Gastroesophageal sphincter (tissue), 4 donors: ENCODE data around the gene NOS3. TPM values are rescaled to one million over a fixed set of nuclear protein-coding genes. Genes with fewer than 3 reads are reported as not detected.

ENCODE experiments used
- ATAC-seq: fragments of 150-250 bp; one replicate; pipeline ENCODE4 v1.9.1; 2016; ENCODE audit warnings: mild to moderate bottlenecking, moderate library complexity
- H3K27ac ChIP-seq, 4 donors: fragments of 200-600 bp; sonication (generic) in 3 of 4; 1 replicate in 3 of 4; 2 replicates in 1 of 4; pipeline ENCODE4 v1.5.1; 2016 to 2019
- H3K27me3 ChIP-seq: fragments of 200-600 bp; sonication (generic); one replicate; pipeline ENCODE4 v1.5.1; 2019
- H3K36me3 ChIP-seq, 2 donors: fragments of 200-600 bp; sonication (generic); one replicate each; pipeline ENCODE4 v1.5.1; 2019; ENCODE audit warnings: control low read depth in 1 of 2
- H3K4me1 ChIP-seq, 3 donors: fragments of 200-600 bp; sonication (generic); 1 replicate in 2 of 3; 2 replicates in 1 of 3; pipeline ENCODE4 v1.5.1; 2016 to 2019; ENCODE audit warnings: control low read depth in 2 of 3
- H3K4me3 ChIP-seq, 2 donors: fragments of 200-600 bp; sonication (generic); one replicate each; pipeline ENCODE4 v1.5.1; 2019; ENCODE audit warnings: mild to moderate bottlenecking in 1 of 2, moderate library complexity in 1 of 2
- H3K9me3 ChIP-seq, 3 donors: fragments of 200-600 bp; sonication (generic); one replicate each; pipeline ENCODE4 v1.5.1; 2017 to 2019; ENCODE audit warnings: control low read depth in 2 of 3
- CTCF ChIP-seq, 4 experiments: fragments of 200-600 bp in 2 of 4; fragments of 450-650 bp in 2 of 4; sonication (generic) in 1 of 4; IDR thresholded peaks; one replicate each; pipeline ENCODE4 v1.5.1; 2017 to 2019; ENCODE audit warnings: antibody characterized with exemption in 4 of 4, mild to moderate bottlenecking in 2 of 4, moderate library complexity in 2 of 4
- EP300 ChIP-seq: sonication (generic); formaldehyde crosslinking; IDR thresholded peaks from one replicate; pipeline ENCODE4 v1.6.1; 2017; ENCODE audit warnings: antibody characterized with exemption, mild to moderate bottlenecking
- POLR2A ChIP-seq, 2 donors: fragments of 450-650 bp; IDR thresholded peaks; one replicate each; pipeline ENCODE4 v1.6.1; 2017; ENCODE audit warnings: antibody characterized with exemption in 2 of 2, mild to moderate bottlenecking in 2 of 2, moderate library complexity in 1 of 2
- POLR2AphosphoS5 ChIP-seq: sonication (generic); formaldehyde crosslinking; IDR thresholded peaks from one replicate; pipeline ENCODE4 v1.6.1; 2017; ENCODE audit warnings: antibody characterized with exemption
- WGBS, 2 donors: methylation state at CpG; one replicate each; pipeline ENCODE4 v1.1.5; 2018; ENCODE audit warnings: low coverage in 1 of 2; 5-methylcytosine and 5-hydroxymethylcytosine counted together
- total RNA-seq, 4 donors: library from RNA; depleted of rRNA; stranded (reverse); fragments of >200 nt; gene quantifications; one replicate each; pipeline ENCODE4 v1.1.0, GENCODE V29; 2016

NOS3 gene
- total RNA-seq, 4 donors from 2014 or later, result 6.8 to 29.4 (median 13.5) TPM

GRCh38 chr7:150988230-150989226 is 2.3 kb upstream of the NOS3 start:
- 0 to 31% methylated on average over 1 to 10 of the region's 31 CpGs for WGBS, 2 donors
- H3K27ac ChIP-seq, result peak overlapping the region in 3 of 4 donors; percentile 53 to 62 (median 61)
- H3K4me3 ChIP-seq, result no peak overlapping the region
- no peak for TF ChIP-seq EP300
- no peak for TF ChIP-seq POLR2AphosphoS5
- TF ChIP-seq CTCF (IDR thresholded peaks at IDR 0.05), result peak in 3 of 4 experiments; percentile 76 to 97 (median 81)
- ATAC-seq, result peak; percentile 72
- peaks cover 7% of the 10 kb centered on the region for H3K27me3 ChIP-seq
- no peaks in the 10 kb centered on the region for H3K36me3 ChIP-seq
- H3K4me1 ChIP-seq, result peaks cover 0 to 28% (median 7%) of the 10 kb centered on the region in 3 donors
- H3K9me3 ChIP-seq, result peaks cover 0 to 15% (median 0%) of the 10 kb centered on the region in 3 donors

- Histone ChIP-seq H3K4me1 (peaks cover 0 to 28% (median 7%) of the 10 kb centered on the region in 3 donors), H3K9me3 (peaks cover 0 to 15% (median 0%) of the 10 kb centered on the region in 3 donors), H3K27ac (peak overlapping the region in 3 of 4 donors; percentile 53 to 62 (median 61)), H3K4me3 (no peak overlapping the region), H3K27me3 (peaks cover 7% of the 10 kb centered on the region), H3K36me3 (no peaks in the 10 kb centered on the region)
- TF ChIP-seq CTCF (IDR thresholded peaks at IDR 0.05) (no peak), EP300 (no peak), POLR2A (IDR thresholded peaks at IDR 0.05) (no peak), POLR2AphosphoS5 (no peak)
- WGBS, 2 donors, result 20 to 42% methylated on average over 1 to 4 of the region's 7 CpGs
- ATAC-seq, result no peak
These were observed 1.4 kb upstream of the NOS3 start for GRCh38 chr7:150989456-150989855.

GRCh38 chr7:150992051-150992640 is 1.3 kb downstream of the NOS3 start:
- Histone ChIP-seq H3K27ac (peak overlapping the region in 2 of 4 donors; percentile 47 to 62), H3K4me1 (peaks cover 0 to 27% (median 7%) of the 10 kb centered on the region in 3 donors)
- ATAC-seq, result no peak

GRCh38 chr7:150992833-150993302 is 2.1 kb downstream of the NOS3 start:
- no peaks in the 10 kb centered on the region for H3K36me3 ChIP-seq
- peaks cover 0 to 29% (median 7%) of the 10 kb centered on the region in 3 donors for H3K4me1 ChIP-seq
- H3K4me3 ChIP-seq, result no peak overlapping the region
- peak; percentile 57 for ATAC-seq
- 0% methylated on average over 1 of the region's 5 CpGs; no CpG with 5 or more reads in 1 of the 2 donors for WGBS, 2 donors
- TF ChIP-seq CTCF (IDR thresholded peaks at IDR 0.05) (no peak), EP300 (no peak), POLR2AphosphoS5 (no peak), POLR2A (IDR thresholded peaks at IDR 0.05) (no peak)
- H3K27me3 ChIP-seq, result peaks cover 16% of the 10 kb centered on the region
- H3K27ac ChIP-seq, result peak overlapping the region in 3 of 4 donors; percentile 53 to 64 (median 54)
- peaks cover 0 to 15% (median 0%) of the 10 kb centered on the region in 3 donors for H3K9me3 ChIP-seq

More at GRCh38 chr7:150992051-150992640, 1.3 kb downstream of the NOS3 start:
- H3K27me3 ChIP-seq, result peaks cover 15% of the 10 kb centered on the region
- H3K4me3 ChIP-seq, result no peak overlapping the region
- no peak for TF ChIP-seq CTCF (IDR thresholded peaks at IDR 0.05)
- no peak for TF ChIP-seq POLR2AphosphoS5
- no peak for TF ChIP-seq POLR2A (IDR thresholded peaks at IDR 0.05)
- TF ChIP-seq EP300, result no peak
- H3K36me3 ChIP-seq, result no peaks in the 10 kb centered on the region
- H3K9me3 ChIP-seq, result peaks cover 0 to 15% (median 0%) of the 10 kb centered on the region in 3 donors
- WGBS, 2 donors, result 73% methylated on average over 4 of the region's 6 CpGs; no CpG with 5 or more reads in 1 of the 2 donors
